Choroid plexus epithelial cell (primary cell): ENCODE data around the gene CRYBG2.

Experiments
- DNase-seq: peaks from one replicate; pipeline ENCODE4 v3.0.0-alpha.2; 2010; ENCODE audit warnings: low read depth
- H3K4me3 ChIP-seq: 2 replicates; pipeline ENCODE4 v1.5.1; 2011; ENCODE audit warnings: low read depth, mild to moderate bottlenecking, control low read depth, low read length, moderate library complexity
- TF ChIP-seq, protein P1 (sequence below): conservative IDR thresholded peaks from 2 replicates; pipeline ENCODE4 v1.5.1; 2011; ENCODE audit warnings: low read depth, mild to moderate bottlenecking, control low read depth, inconsistent platforms, low read length, moderate library complexity

Gene CRYBG2

DNA sequence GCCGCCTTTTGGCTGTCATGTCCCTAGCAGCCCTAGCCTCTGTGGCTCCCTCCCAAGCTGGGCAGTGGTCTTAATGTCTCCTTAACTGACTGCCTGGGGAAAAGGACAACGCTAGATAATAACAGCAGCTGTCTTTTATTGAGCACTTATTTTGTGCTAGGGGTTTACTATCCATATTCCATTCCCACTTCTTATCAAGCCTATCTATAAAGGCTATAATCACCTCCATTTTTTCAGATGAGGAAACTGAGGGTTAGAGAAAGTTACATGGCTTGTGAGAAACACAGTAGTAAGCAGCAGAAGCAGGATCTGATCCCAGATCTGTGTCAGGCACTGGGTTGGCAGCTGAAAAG, 67.9 kb downstream of the CRYBG2 start:
- no peak for DNase-seq
- TF ChIP-seq, protein P1, sequence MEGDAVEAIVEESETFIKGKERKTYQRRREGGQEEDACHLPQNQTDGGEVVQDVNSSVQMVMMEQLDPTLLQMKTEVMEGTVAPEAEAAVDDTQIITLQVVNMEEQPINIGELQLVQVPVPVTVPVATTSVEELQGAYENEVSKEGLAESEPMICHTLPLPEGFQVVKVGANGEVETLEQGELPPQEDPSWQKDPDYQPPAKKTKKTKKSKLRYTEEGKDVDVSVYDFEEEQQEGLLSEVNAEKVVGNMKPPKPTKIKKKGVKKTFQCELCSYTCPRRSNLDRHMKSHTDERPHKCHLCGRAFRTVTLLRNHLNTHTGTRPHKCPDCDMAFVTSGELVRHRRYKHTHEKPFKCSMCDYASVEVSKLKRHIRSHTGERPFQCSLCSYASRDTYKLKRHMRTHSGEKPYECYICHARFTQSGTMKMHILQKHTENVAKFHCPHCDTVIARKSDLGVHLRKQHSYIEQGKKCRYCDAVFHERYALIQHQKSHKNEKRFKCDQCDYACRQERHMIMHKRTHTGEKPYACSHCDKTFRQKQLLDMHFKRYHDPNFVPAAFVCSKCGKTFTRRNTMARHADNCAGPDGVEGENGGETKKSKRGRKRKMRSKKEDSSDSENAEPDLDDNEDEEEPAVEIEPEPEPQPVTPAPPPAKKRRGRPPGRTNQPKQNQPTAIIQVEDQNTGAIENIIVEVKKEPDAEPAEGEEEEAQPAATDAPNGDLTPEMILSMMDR, result no peak
- no peak overlapping the region for H3K4me3 ChIP-seq

DNA sequence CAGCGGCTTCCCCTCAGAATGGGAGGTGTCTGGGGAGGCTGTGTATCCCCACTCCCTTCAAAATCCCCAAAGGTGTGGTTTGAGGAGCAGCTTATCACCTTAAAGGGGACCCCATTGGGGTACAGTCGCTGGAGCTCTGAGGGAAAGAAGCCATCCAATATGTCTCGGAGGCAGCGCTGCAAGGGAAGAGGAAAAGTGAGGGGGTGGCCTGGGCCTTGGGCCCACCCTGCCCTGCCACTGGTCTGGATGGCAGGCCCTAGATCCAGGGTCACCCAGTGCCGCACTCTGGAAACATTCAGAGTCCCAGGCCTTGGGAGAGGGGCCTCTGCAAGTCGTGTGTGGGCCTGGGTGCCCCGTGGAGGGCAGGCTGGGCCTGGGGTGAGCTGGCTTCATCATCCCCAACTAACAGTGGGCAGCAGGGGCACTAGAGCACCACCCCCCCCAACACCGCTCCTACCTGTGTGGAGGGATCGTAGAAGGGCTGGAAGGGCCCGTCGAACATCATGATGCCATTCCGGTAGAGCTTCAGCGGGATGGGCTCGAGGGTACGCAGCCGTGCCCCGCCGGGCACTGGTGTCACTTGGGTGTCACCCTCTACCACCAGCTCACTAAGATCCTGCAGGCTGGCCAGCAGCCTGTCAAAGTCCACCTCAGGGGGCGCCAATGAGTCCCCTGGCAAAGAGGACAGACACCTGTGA, 68.4 kb downstream of the CRYBG2 start:
- no peak for DNase-seq
- H3K4me3 ChIP-seq, result no peak overlapping the region
- TF ChIP-seq, protein P1, result peak; percentile 56

DNA sequence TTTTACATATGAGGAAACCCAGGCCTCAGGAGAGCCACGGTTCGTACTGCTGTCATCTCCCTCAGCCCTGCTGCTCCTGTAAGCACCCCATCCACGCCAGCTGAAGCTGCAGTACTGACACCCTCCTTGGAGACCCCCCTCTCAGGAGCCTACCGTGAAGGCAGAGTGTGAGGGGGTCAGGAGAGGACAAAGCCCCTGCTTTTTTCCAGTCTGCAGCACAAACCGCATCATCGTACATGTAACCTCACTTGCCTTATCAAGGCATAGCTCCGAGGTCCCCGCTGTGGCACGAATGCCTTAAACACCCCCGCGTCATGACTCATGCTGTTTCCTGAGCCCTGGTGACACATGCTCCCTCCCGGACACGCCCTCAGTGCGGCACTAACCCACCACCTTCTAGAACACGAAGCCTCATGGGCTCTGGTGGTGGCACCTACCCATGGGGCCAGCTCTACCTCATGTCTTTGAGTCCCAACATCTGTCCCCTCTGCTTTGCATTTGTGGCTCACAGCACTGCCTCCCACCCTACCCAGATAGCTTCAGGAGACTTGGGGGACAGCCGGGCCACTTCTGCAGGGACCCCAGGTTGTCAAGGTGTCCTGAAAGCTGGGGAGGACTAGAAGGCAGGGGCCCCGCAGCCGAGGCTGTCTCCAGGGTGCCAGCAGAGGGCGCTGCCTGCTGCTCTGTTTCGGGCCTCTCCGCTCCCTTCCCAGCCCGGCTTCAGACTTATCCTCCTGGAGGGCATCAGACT, 69.2 kb downstream of the CRYBG2 start:
- peak; percentile 85 for DNase-seq
- TF ChIP-seq, protein P1, result peak; percentile 96
- H3K4me3 ChIP-seq, result no peak overlapping the region

DNA sequence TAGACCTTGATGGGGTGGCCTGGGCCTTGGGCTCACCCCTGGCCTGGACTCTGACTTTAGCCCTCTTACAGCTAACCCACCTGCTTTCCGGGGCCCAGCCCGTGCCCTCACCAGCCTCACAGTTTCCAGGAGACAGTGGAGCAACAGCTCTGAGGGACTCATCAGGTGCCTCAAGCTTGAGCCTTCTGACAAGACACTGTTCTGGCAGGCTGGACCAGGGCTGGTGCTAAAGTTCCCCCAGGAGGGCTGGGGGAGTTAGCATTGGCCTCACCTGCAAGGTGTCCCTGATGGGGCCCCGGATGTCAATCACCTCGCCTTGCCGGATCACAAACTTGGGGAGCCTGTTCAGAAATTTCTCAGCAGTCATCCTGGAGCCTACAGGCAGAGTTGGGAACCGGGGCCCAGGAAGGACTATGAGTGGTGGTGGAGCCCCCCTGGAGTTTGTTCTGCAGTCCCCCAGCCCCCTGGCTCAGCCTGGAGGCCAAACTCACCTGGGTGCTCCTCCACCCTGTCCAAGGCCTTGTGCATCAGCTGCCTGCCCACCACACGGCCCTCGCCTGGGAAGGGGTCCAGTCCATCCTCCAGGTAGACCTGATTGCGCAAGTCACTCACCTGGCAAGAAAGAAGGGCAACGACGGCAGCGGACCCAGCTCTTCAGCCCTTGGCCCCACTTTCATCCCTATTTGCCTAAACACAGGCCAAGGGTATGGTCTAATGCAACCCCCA, 69.9 kb downstream of the CRYBG2 start:
- TF ChIP-seq, protein P1, result no peak
- H3K4me3 ChIP-seq, result no peak overlapping the region
- no peak for DNase-seq

DNA sequence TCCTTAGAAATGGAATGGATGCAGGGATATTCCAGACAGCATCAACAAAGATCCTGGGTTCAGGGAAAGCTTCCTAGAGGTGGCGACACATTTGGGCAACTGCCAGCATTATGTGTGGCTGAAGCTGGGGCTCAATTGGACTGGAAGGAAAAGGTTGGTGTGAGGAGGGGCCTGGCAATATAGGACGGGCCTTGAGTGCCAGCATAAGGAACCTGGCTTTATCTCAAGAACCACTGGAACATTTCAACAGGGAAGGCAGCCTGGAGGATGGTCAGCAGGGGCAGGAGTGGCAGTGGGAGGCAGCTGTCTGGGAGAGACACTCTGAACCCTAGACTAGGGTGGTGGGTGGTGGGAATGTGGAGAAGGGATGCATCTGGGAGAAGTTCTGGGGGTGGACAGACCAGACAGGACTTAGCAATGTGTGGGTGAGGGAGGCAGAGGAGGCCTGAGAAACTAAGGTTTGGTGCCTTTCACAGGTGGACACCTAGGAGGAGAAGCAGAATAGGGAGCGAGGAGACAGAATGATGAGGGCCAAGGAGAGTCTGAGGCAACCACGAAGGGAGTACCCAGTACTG, 70.6 kb downstream of the CRYBG2 start:
- H3K4me3 ChIP-seq, result no peak overlapping the region
- no peak for DNase-seq
- TF ChIP-seq, protein P1, result no peak

DNA sequence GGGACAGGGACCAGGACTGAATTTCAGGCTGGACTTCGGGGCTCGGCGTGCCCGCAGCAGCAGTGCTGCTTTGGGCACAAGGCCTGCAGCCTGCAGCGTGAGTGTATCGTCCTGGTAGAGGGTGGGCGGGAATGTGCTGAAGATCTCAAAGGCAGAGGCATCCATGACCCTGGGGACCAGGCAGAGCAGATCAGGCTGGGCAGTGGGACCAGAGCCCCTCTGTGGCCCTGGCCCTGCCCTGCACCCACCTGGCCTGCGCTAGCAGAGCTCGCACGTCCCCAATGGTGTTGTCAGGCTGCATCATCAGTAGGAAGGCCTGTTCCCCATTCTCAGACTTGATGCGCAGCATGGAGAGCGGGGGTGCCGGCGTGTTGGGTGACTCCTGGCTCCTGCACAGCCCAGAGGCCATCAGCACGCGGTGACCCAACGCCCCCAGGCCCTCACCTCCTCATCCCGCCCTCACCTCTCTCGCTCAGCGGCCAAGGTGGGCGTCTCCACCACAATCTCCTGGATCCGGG, 71.5 kb downstream of the CRYBG2 start:
- no peak for DNase-seq
- TF ChIP-seq, protein P1, result no peak
- H3K4me3 ChIP-seq, result no peak overlapping the region
